Spleen (tissue), 13 donors: ENCODE results near the gene SELL. TPM values are rescaled to one million over a fixed set of nuclear protein-coding genes. Genes with fewer than 3 reads are reported as not detected.
A peak's percentile ranks its signal among the peaks of the same experiment; 100 is the strongest.

Source experiments
- DNase-seq: peaks from one replicate; pipeline ENCODE4 v3.0.0-alpha.2; 2020
- H3K27ac ChIP-seq, 8 donors: fragments of 200-600 bp; sonication (generic) in 7 of 8; 1 replicate in 4 of 8; 2 replicates in 4 of 8; pipeline versions ENCODE4 v1.5.0 to v1.8.0; 2016 to 2021; ENCODE audit warnings: inconsistent platforms in 4 of 8, mild to moderate bottlenecking in 4 of 8, moderate library complexity in 1 of 8
- H3K27me3 ChIP-seq, 7 donors: fragments of 200-600 bp; sonication (generic) in 6 of 7; replicated peaks in 1 of 7; 1 replicate in 4 of 7; 2 replicates in 3 of 7; pipeline versions ENCODE4 v1.5.0 to v1.8.0; 2016 to 2021; ENCODE audit warnings: inconsistent platforms in 3 of 7, mild to moderate bottlenecking in 1 of 7
- H3K36me3 ChIP-seq, 6 donors: fragments of 200-600 bp; sonication (generic) in 5 of 6; 1 replicate in 4 of 6; 2 replicates in 2 of 6; pipeline versions ENCODE4 v1.5.0 to v1.8.0; 2016 to 2021; ENCODE audit warnings: inconsistent platforms in 2 of 6
- H3K4me1 ChIP-seq, 6 donors: fragments of 200-600 bp; sonication (generic) in 5 of 6; 1 replicate in 3 of 6; 2 replicates in 3 of 6; pipeline versions ENCODE4 v1.5.0 to v1.8.0; 2016 to 2021; ENCODE audit warnings: inconsistent platforms in 3 of 6
- H3K4me3 ChIP-seq, 8 donors: fragments of 200-600 bp; sonication (generic) in 7 of 8; 1 replicate in 4 of 8; 2 replicates in 4 of 8; pipeline versions ENCODE4 v1.5.0 to v1.8.0; 2016 to 2021; ENCODE audit warnings: inconsistent platforms in 4 of 8, mild to moderate bottlenecking in 4 of 8, moderate library complexity in 2 of 8
- H3K9me3 ChIP-seq, 8 donors: fragments of 200-600 bp; sonication (generic) in 7 of 8; 1 replicate in 4 of 8; 2 replicates in 4 of 8; pipeline versions ENCODE4 v1.5.0 to v1.8.0; 2016 to 2021; ENCODE audit warnings: inconsistent platforms in 4 of 8
- CTCF ChIP-seq, 11 experiments: fragments of 200-600 bp in 7 of 11; fragments of 450-650 bp in 4 of 11; sonication (generic) in 4 of 11; IDR thresholded peaks in 8 of 11; conservative IDR thresholded peaks in 3 of 11; 1 replicate in 7 of 11; 2 replicates in 4 of 11; pipeline versions ENCODE4 v1.4.0 to v1.8.0; 2016 to 2021; ENCODE audit warnings: antibody characterized with exemption in 11 of 11, inconsistent platforms in 4 of 11, mild to moderate bottlenecking in 1 of 11
- POLR2A ChIP-seq, 3 donors: fragments of 450-650 bp; IDR thresholded peaks; one replicate each; pipeline ENCODE4 v1.5.1; 2017; ENCODE audit warnings: antibody characterized with exemption in 3 of 3, mild to moderate bottlenecking in 1 of 3
- POLR2AphosphoS5 ChIP-seq, 3 donors: sonication (generic); formaldehyde crosslinking; IDR thresholded peaks; one replicate each; pipeline ENCODE4 v1.5.1; 2017; ENCODE audit warnings: antibody characterized with exemption in 3 of 3
- WGBS, 5 donors: extraction: QIAGEN DNeasy Blood & Tissue Kit in 3 of 5; methylation state at CpG; one replicate each; pipeline versions ENCODE4 v1.1.5 to v1.1.7; 2013 to 2018; 5-methylcytosine and 5-hydroxymethylcytosine counted together
- intact Hi-C: fragments of 100-400 bp; cut with DNase I; formaldehyde crosslinking; loops from one replicate; pipeline ENCODE4 v1.15.0; 2023; ENCODE audit warnings: low total_unique reads
- long read RNA-seq, 2 donors: transcript quantifications; one replicate each; lab custom pipeline, GENCODE V29; 2026
- polyA plus RNA-seq, 3 donors: library from polyadenylated mRNA; stranded (reverse); fragments of 200-250 nt; gene quantifications; one replicate each; pipeline ENCODE4 v1.2.1, GENCODE V29; 2013
- total RNA-seq, 7 donors: library from RNA; depleted of rRNA in 3 of 7; stranded (reverse); fragments of >200 nt in 3 of 7; fragmentation: NEBNext Ultra II Directional in 4 of 7; extraction: Animal tissue kit (Norgen Biotek cat#: 25700) in 4 of 7; gene quantifications; one replicate each; pipeline versions ENCODE4 v1.1.0 to v1.2.1, GENCODE V29; 2016 to 2021
- donor health status: healthy with polysubstance abuse.
- donor health status: DM: no; HTN: no; CAD: no; lungs with moderate emphysema.
- donor health status: DM: no; HTN: no; CAD: no.
- donor health status: Bipolar disorder and iron deficiency.
- donor health status: healthy.
- donor health status: DM: no; HTN: no; CAD: no.
- donor health status: DM: yes; HTN: yes; CAD: no.

The SELL gene
- total RNA-seq (100 to 1,000 TPM; 128 to 409 (median 176) TPM), polyA plus RNA-seq (100 to 1,000 TPM; 127 to 157 (median 127) TPM)
- long read RNA-seq, donor 1, partial matches to known transcripts, result 0 of 9 reads
- long read RNA-seq, donor 1, other reads (novel, unspliced or antisense), result 6 of 9 reads
- long read RNA-seq, donor 2, transcript SELL-201 (9 exons, 2,436 nt), result major isoform, 6 of 6 reads
- long read RNA-seq, donor 2, partial matches to known transcripts, result 0 of 6 reads
- long read RNA-seq, donor 2, other reads (novel, unspliced or antisense), result 0 of 6 reads

DNA sequence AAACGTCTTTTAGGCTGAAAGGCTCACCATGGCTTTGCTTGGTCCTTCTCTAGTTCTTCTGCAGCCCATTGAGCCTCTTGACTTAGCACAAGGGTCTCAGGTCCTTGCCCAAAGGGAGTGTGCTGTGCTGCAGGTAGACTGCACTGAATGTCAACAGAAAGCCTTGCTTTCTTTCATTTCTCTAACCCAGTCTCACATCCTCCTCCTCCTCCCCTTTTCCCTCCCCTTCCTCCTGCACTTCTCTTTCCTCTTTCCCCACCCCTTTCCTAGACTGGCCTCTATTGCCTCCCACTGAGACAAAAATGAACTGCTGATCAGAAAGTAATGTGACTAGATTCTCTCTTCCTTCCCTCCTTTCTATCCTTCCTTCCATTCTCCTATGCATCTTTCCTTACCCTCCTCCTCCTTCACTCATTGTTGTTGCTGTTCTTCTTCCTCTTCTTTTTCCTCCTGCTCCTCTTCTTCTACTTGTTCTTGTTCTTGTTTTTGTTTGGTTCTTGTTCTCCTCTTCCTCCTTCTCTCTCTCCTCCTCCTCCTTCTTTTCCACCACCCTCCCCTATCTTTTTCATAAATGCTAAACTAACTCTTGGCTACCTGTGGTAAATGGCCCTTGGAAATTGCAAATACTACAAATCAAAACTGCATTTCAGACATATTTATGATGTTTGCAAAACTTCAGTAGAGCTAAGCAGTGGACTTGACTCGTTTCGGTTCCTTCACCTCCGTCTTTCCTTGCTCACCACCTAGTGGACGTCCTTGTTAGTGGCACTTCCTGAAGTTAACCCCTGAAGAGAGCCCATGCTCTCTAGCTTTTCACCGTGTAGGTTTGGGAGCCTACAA is at the start of gene SELL:
TSS of gene SELL (minus strand) at position 152 of the 840 bp plus-strand sequence. CDS start at position 30, 122 bp downstream.
- H3K4me1 ChIP-seq, result peaks cover 0 to 55% (median 16%) of the 10 kb centered on the region in 6 donors
- H3K27ac ChIP-seq, result peak within 1 kb of the TSS; percentile 38 to 92 (median 82)
- H3K27me3 ChIP-seq, result no peaks in the 10 kb centered on the region
- peaks cover 0 to 24% (median 15%) of the 10 kb centered on the region in 8 donors for H3K9me3 ChIP-seq
- intact Hi-C loops, result loop anchor here (5.0 kb wide), 1 partner anchor 114 kb away; no protein-coding TSS in a partner anchor
- peaks cover 0 to 11% (median 0%) of the 10 kb centered on the region in 6 donors for H3K36me3 ChIP-seq
- WGBS, 5 donors, result 2 to 6% (median 3%) methylated on average over 6 of the region's 6 CpGs
- H3K4me3 ChIP-seq, result peak within 1 kb of the TSS; percentile 18 to 68 (median 44)
- peak in 2 of 3 donors; percentile 79 to 89 for TF ChIP-seq POLR2A (IDR thresholded peaks at IDR 0.05)
- peak; percentile 62 to 84 (median 74) for TF ChIP-seq CTCF (IDR thresholded peaks at IDR 0.05 in 8 of 11, conservative IDR thresholded peaks at IDR 0.05 in 3 of 11)
- peak in 1 of 3 donors; percentile 94 for TF ChIP-seq POLR2AphosphoS5 (IDR thresholded peaks at IDR 0.05)
- DNase-seq, result no peak

- no peak for TF ChIP-seq CTCF (IDR thresholded peaks at IDR 0.05 in 8 of 11, conservative IDR thresholded peaks at IDR 0.05 in 3 of 11)
- no peak for TF ChIP-seq POLR2A (IDR thresholded peaks at IDR 0.05)
- TF ChIP-seq POLR2AphosphoS5 (IDR thresholded peaks at IDR 0.05), result no peak
Observed at GRCh38 chr1:169759038-169759437, 47.6 kb upstream of the SELL start.

GRCh38 chr1:169753549-169753948 is 42.1 kb upstream of the SELL start:
- Histone ChIP-seq H3K4me3 (no peak overlapping the region), H3K9me3 (peaks cover 0 to 6% (median 0%) of the 10 kb centered on the region in 8 donors), H3K4me1 (no peaks in the 10 kb centered on the region), H3K27me3 (peaks cover 0 to 11% (median 0%) of the 10 kb centered on the region in 7 donors), H3K36me3 (no peaks in the 10 kb centered on the region), H3K27ac (no peak overlapping the region)
- 74 to 88% (median 78%) methylated on average over 4 of the region's 4 CpGs for WGBS, 5 donors
- DNase-seq, result no peak
- TF ChIP-seq POLR2A (IDR thresholded peaks at IDR 0.05) (no peak), POLR2AphosphoS5 (IDR thresholded peaks at IDR 0.05) (no peak), CTCF (IDR thresholded peaks at IDR 0.05 in 8 of 11, conservative IDR thresholded peaks at IDR 0.05 in 3 of 11) (no peak)
- intact Hi-C loops, result no loop called here

More at GRCh38 chr1:169759038-169759437, 47.6 kb upstream of the SELL start:
- H3K4me3 ChIP-seq, result no peak overlapping the region
- no peak for DNase-seq
- H3K36me3 ChIP-seq, result no peaks in the 10 kb centered on the region
- intact Hi-C loops, result no loop called here
- H3K27ac ChIP-seq, result no peak overlapping the region
- H3K9me3 ChIP-seq, result peaks cover 0 to 9% (median 0%) of the 10 kb centered on the region in 8 donors
- peaks cover 0 to 11% (median 0%) of the 10 kb centered on the region in 7 donors for H3K27me3 ChIP-seq
- WGBS, 5 donors, result 83 to 95% (median 84%) methylated on average over 3 of the region's 3 CpGs
- H3K4me1 ChIP-seq, result no peaks in the 10 kb centered on the region
